PC-9 (cell line): ENCODE results near the gene ROR2. TPM values are rescaled to one million over a fixed set of nuclear protein-coding genes. Genes with fewer than 3 reads are reported as not detected.

Source experiments
- BruUV-seq: library from RNA; stranded (reverse); fragments of 400-500 nt; replicated peaks from 2 replicates; lab custom pipeline; 2021; lab: Mats Ljungman, UMichigan
- CTCF ChIA-PET: fragments of 300-600 bp; sonication (Branson Sonifier 250); formaldehyde crosslinking; loops from one replicate; lab custom pipeline; 2022; ENCODE audit warnings: antibody characterized with exemption; lab: Charles Lee
- POLR2A ChIA-PET: fragments of 300-600 bp; sonication (Branson Sonifier 250); formaldehyde crosslinking; loops from one replicate; lab custom pipeline; 2022; ENCODE audit warnings: antibody characterized with exemption; ENCODE audit not compliant: unreplicated experiment; lab: Charles Lee
- DNase-seq, 2 experiments: peaks; one replicate each; pipeline versions ENCODE4 v3.0.0 to v3.0.0-alpha.2; 2015 to 2022; ENCODE audit warnings: mixed read lengths in 1 of 2
- H2AFZ ChIP-seq: fragments of 200-600 bp; sonication (generic); 2 replicates; pipeline ENCODE4 v1.8.1; 2017; ENCODE audit warnings: antibody characterized with exemption
- H3F3A ChIP-seq: fragments of 200-600 bp; sonication (generic); 2 replicates; pipeline ENCODE4 v1.8.1; 2017; ENCODE audit warnings: antibody characterized with exemption, mild to moderate bottlenecking, low read depth; ENCODE audit not compliant: insufficient read depth
- H3K27ac ChIP-seq: fragments of 200-600 bp; sonication (generic); 2 replicates; pipeline ENCODE4 v1.6.1; 2016; ENCODE audit warnings: mixed run types
- H3K27me3 ChIP-seq: fragments of 200-600 bp; sonication (generic); 2 replicates; pipeline ENCODE4 v1.6.1; 2016; ENCODE audit warnings: low read depth, mixed run types; ENCODE audit not compliant: insufficient read depth
- H3K36me3 ChIP-seq: fragments of 200-600 bp; sonication (generic); 2 replicates; pipeline ENCODE4 v1.6.1; 2016; ENCODE audit warnings: low read depth, mixed run types
- H3K4me1 ChIP-seq: fragments of 200-600 bp; sonication (generic); replicated peaks from 2 replicates; pipeline ENCODE4 v1.6.1; 2016; ENCODE audit warnings: mixed run types; ENCODE audit not compliant: insufficient read depth
- H3K4me2 ChIP-seq: fragments of 200-600 bp; sonication (generic); 2 replicates; pipeline ENCODE4 v1.6.1; 2017; ENCODE audit warnings: mixed run types
- H3K4me3 ChIP-seq: fragments of 200-600 bp; sonication (generic); 2 replicates; pipeline ENCODE4 v1.6.1; 2016; ENCODE audit warnings: mixed run types
- H3K79me2 ChIP-seq: fragments of 200-600 bp; sonication (generic); 2 replicates; pipeline ENCODE4 v1.6.1; 2017; ENCODE audit warnings: low read depth, mixed run types
- H3K9me2 ChIP-seq: fragments of 200-600 bp; sonication (generic); 2 replicates; pipeline ENCODE4 v1.8.1; 2017; ENCODE audit warnings: mild to moderate bottlenecking; ENCODE audit not compliant: insufficient read depth
- H3K9me3 ChIP-seq: fragments of 200-600 bp; sonication (generic); 2 replicates; pipeline ENCODE4 v1.8.1; 2016; ENCODE audit warnings: low read depth; ENCODE audit not compliant: insufficient read depth
- H4K20me1 ChIP-seq: fragments of 200-600 bp; sonication (generic); 2 replicates; pipeline ENCODE4 v1.8.1; 2017; ENCODE audit not compliant: insufficient read depth
- CTCF ChIP-seq: fragments of 200-600 bp; sonication (generic); conservative IDR thresholded peaks from 2 replicates; pipeline ENCODE4 v1.6.1; 2017; ENCODE audit warnings: mixed run types, antibody characterized with exemption, mild to moderate bottlenecking, moderate library complexity
- EZH2 ChIP-seq: fragments of 200-600 bp; sonication (generic); IDR thresholded peaks from 2 replicates; pipeline ENCODE4 v1.8.0; 2017; ENCODE audit warnings: antibody characterized with exemption, low read depth
- intact Hi-C: fragments of 100-400 bp; cut with micrococcal nuclease; formaldehyde crosslinking; loops from one replicate; pipeline ENCODE4 v1.10.0; 2022; ENCODE audit not compliant: unreplicated experiment
- total RNA-seq: library from RNA; stranded (reverse); gene quantifications from 2 replicates; pipeline ENCODE4 v1.2.3, GENCODE V29; 2021

ROR2 gene
- total RNA-seq, 1 experiment from 2014 or later: not detected

GRCh38 chr9:91773156-91773555 is 176.9 kb downstream of the ROR2 start:
- Histone ChIP-seq H3F3A (no peaks in the 10 kb centered on the region), H3K79me2 (no peaks in the 10 kb centered on the region), H3K36me3 (no peaks in the 10 kb centered on the region), H3K4me3 (no peak overlapping the region), H3K27me3 (peaks cover 89% of the 10 kb centered on the region), H3K9me3 (no peaks in the 10 kb centered on the region), H2AFZ (no peak overlapping the region), H3K27ac (no peak overlapping the region), H4K20me1 (no peaks in the 10 kb centered on the region), H3K4me1 (no peaks in the 10 kb centered on the region), H3K4me2 (no peak overlapping the region), H3K9me2 (no peaks in the 10 kb centered on the region)
- no peak for DNase-seq
- BruUV-seq: no TSS peak
- CTCF ChIA-PET: no interaction called here
- POLR2A ChIA-PET: no interaction called here
- TF ChIP-seq EZH2 (no peak), CTCF (no peak)
- intact Hi-C loops: loop anchor here (10.0 kb wide), 3 partner anchors 182 to 862 kb away; partner anchors contain the start of gene ROR2

- ChIA-PET POLR2A (no interaction called here), CTCF (interaction anchor here (0.6 kb wide), 1 partner anchor 24 kb away, joined by 5 read pairs; no protein-coding TSS in a partner anchor)
- H3K27ac ChIP-seq: no peak overlapping the region
- no TSS peak for BruUV-seq
- no peaks in the 10 kb centered on the region for H3K79me2 ChIP-seq
- no peaks in the 10 kb centered on the region for H3F3A ChIP-seq
- no peaks in the 10 kb centered on the region for H3K9me2 ChIP-seq
- TF ChIP-seq EZH2 (no peak), CTCF (no peak)
- no peak overlapping the region for H3K4me2 ChIP-seq
- H3K4me1 ChIP-seq: no peaks in the 10 kb centered on the region
- DNase-seq: no peak
- H4K20me1 ChIP-seq: no peaks in the 10 kb centered on the region
- no peak overlapping the region for H2AFZ ChIP-seq
- H3K4me3 ChIP-seq: no peak overlapping the region
- peaks cover 98% of the 10 kb centered on the region for H3K27me3 ChIP-seq
- H3K36me3 ChIP-seq: no peaks in the 10 kb centered on the region
- intact Hi-C loops: loop anchor here (10.0 kb wide), 3 partner anchors 183 to 863 kb away; partner anchors contain the start of gene ROR2
- H3K9me3 ChIP-seq: no peaks in the 10 kb centered on the region
Observed at GRCh38 chr9:91771864-91772263, 178.2 kb downstream of the ROR2 start.

GRCh38 chr9:91771027-91771426 is 179.0 kb downstream of the ROR2 start:
- intact Hi-C loops: loop anchor here (10.0 kb wide), 3 partner anchors 184 to 864 kb away; partner anchors contain the start of gene ROR2
- Histone ChIP-seq H2AFZ (no peak overlapping the region), H3K27me3 (peaks cover 99% of the 10 kb centered on the region), H3K27ac (no peak overlapping the region), H3F3A (no peaks in the 10 kb centered on the region), H3K9me3 (no peaks in the 10 kb centered on the region), H3K36me3 (no peaks in the 10 kb centered on the region), H3K9me2 (no peaks in the 10 kb centered on the region), H3K79me2 (no peaks in the 10 kb centered on the region), H4K20me1 (no peaks in the 10 kb centered on the region), H3K4me1 (no peaks in the 10 kb centered on the region), H3K4me3 (no peak overlapping the region), H3K4me2 (no peak overlapping the region)
- POLR2A ChIA-PET: no interaction called here
- CTCF ChIA-PET: interaction anchor here (0.6 kb wide), 1 partner anchor 25 kb away, joined by 5 read pairs; no protein-coding TSS in a partner anchor
- TF ChIP-seq CTCF: no peak
- no peak for TF ChIP-seq EZH2
- BruUV-seq: no TSS peak
- no peak for DNase-seq
